ENCODE data around the gene TCEAL3.

- TF ChIP-seq CTCF (IDR thresholded peaks at IDR 0.05), result no peak
- no peak for TF ChIP-seq POLR2A (IDR thresholded peaks at IDR 0.05)
Measured at GRCh38 chrX:103586659-103587058, 21.1 kb upstream of the TCEAL3 start.
